Activated T-helper 9 cell treated with anti-CD3 and anti-CD28 coated beads, Interleukin-2, amount 50 U/mL, for 16 hours (primary cell): ENCODE results near the gene EIPR1.
"Not testable (repeated sequence)": the region's sequence is repeated elsewhere in the genome, so short reads cannot be mapped to it uniquely, and the experiment has no call there.

Experiments used
- DNase-seq: peaks from one replicate; pipeline ENCODE4 v3.0.0-alpha.2; 2020; ENCODE audit warnings: low read depth

The EIPR1 gene

GRCh38 chr2:3192920-3193319, 184.7 kb downstream of the EIPR1 start:
- no peak for DNase-seq

- no peak for DNase-seq
Measured at GRCh38 chr2:3192281-3192818, 185.3 kb downstream of the EIPR1 start.

DNA sequence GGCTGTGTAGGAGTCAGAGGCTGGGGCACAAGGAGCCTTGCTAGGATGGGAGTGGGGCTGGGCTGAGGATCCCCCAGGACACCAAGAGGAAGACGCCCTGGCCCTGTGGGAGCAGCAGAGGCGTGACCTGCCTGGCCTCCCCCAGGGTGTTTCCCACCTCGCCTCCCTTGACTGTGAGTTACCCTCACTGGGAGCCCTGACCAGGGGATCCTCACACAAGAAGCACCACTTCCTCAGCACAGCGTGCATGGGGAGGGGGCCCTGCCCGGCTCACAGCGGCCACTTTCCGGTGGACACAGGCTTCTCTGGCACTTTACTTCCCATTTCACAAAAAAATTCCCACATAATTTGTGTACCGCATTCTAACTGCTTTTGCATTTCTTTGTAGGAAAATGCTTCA, 187.7 kb downstream of the EIPR1 start:
- no peak for DNase-seq

GRCh38 chr2:3189076-3189591, 188.5 kb downstream of the EIPR1 start:
- no peak for DNase-seq

DNA sequence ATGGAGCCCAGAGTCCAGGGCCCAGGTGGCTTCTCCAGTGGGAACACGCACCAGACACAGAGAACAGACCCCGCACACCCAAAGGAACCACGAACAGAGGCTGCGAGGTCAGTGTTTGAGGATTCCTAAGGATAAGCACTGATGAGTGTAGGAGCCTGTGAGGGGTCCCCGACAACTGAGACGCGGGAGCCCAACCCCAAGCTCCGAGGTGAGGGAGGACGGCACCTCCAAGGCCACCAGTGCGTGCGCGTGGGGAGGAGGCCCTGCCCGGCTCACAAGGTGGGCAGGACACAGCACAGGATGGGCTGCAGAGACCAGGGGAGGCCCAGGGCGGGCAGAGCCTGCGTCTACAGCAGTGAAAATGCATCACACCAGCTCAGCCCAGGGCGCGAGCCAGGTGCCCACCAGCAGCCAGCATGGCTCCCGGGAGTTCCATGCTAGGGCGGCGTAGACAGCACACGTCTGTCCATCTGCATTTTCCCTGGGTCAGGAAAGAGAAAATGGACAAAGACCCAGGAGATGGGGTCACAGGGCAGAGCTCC, 189.1 kb downstream of the EIPR1 start:
- DNase-seq, result no peak

- DNase-seq, result no peak
Measured at GRCh38 chr2:3187467-3187866, 190.2 kb downstream of the EIPR1 start.

DNA sequence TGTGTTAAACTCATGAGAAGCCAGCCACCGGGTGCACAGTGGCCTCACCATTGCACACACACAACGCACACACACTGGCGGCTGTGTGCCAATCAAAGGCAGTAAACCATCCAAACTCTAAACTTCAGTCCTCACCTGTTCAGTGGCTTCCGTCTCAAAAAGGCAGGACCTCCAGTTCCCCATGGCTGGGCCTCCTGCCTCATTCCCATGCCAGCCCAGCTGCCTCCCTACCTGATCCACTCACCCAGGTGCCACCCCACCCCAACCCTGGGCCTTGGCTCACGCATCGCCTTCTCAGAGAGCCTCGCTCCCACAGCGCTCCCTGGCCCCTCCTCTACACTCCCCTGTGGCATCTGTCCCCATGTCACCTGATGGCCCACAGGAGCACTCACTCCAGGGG, 190.9 kb downstream of the EIPR1 start:
- DNase-seq, result no peak

GRCh38 chr2:3185910-3186309, 191.7 kb downstream of the EIPR1 start:
- no peak for DNase-seq

DNA sequence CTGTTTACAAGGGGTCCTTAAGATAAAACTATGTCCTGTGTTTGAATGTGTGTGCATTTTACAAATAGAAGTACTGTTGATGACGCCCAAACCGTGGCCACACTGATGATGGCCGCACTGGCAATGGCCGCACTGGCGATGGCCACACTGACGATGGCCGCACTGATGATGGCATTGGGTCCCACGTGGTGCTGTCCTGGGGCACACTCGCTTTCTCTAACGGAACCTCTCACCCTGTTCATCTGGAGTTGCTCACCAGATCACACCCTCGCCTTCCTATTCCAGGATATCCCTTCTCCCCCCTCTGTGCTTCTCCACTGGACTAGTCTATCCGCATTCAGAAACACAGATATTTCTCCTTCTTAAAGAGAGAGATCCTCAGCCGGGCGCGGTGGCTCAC, 192.4 kb downstream of the EIPR1 start:
- DNase-seq, result no peak

DNA sequence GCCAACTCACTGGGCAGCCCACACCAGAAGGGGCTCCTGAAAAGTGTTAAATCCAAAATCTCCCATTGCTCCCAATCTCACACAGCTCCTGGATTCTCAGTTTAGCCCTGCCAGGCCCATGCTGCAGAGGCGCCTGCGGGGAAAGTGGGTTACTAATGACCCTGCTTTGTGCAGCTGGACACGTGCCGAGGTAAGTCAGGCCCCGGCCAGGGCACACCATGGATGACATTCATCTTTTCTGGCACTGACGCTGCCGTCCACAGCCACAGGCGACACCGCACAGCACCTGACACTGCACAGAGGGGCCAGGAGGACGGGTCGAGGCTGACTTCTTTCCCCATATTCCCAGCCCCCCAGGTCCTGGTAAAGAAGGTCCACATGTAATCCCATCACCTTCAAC, 193.5 kb downstream of the EIPR1 start:
- DNase-seq, result no peak

DNA sequence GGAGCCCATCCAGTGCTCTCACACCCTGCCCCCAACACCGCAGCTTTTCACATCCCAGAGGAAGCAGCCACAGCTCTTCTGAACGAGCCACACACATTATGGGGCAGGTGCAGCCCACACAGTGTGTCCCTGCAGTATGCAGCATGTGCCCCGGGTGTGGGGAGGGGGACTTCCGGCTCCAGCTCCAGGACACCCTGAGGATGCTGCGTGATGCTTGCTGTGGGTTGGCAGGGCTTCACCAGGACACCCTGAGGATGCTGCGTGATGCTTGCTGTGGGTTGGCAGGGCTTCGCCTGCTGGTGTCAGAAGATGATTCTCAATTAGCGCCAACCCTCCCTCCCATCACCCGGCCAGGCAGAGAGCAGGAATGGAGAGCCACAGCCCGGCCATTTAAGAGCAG, 193.9 kb downstream of the EIPR1 start:
- DNase-seq, result no peak

- no peak for DNase-seq
Measured at GRCh38 chr2:3182848-3183247, 194.8 kb downstream of the EIPR1 start.

- no peak for DNase-seq
Measured at GRCh38 chr2:3181416-3182010, 196.1 kb downstream of the EIPR1 start.

DNA sequence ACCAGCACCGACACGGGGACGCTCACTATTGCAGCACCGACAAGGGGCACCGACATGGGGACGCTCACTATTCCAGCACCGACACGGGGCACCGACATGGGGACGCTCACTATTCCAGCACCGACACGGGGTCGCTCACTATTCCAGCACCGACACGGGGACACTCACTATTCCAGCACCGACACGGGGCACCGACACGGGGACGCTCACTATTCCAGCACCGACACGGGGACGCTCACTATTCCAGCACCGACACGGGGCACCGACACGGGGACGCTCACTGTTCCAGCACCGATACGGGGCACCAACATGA, 196.8 kb downstream of the EIPR1 start:
- not testable (repeated sequence) for DNase-seq

- no peak for DNase-seq
Measured at GRCh38 chr2:3180082-3180908, 197.3 kb downstream of the EIPR1 start.

DNA sequence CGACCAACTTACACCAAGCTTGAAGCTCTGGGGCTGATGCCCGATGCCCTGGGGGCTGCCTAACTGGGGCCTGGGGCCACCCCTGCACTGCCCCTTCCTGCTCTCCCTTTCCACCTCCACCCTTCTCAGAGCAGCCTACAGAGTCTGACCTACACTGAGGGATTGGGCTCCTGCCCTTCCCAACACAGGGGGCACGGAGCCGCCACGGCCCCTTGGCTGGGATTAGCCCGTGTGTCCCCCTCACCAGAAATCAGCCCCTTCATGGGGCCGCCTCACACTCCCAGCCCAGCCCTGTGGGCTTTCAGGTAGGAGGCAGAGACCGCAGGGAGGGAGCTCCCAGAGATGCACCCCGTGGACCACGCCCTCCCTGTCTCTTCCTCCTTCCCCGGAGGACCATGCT, 198.0 kb downstream of the EIPR1 start:
- DNase-seq, result no peak

DNA sequence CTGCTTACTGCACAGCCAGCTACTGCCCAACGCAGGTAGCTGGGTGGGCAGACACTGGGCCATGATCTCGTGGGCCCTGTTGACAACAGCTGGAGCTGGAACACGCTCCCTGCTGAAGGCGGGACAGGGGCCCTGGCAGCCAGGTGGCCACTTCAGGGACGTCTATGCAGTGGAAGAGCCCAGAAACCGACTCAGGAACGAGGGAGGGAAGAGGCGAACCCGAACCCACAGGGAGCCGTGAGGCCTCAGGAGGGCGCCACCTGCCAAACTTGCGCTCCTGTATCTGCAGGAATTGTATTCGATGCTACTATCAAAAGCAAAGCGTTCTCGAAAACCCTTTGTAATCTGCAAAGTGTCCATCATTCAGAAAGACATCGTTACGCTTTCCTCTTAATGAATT, 198.4 kb downstream of the EIPR1 start:
- no peak for DNase-seq

GRCh38 chr2:3178578-3179031, 199.0 kb downstream of the EIPR1 start:
- no peak for DNase-seq

GRCh38 chr2:3177891-3178577, 199.6 kb downstream of the EIPR1 start:
- no peak for DNase-seq

DNA sequence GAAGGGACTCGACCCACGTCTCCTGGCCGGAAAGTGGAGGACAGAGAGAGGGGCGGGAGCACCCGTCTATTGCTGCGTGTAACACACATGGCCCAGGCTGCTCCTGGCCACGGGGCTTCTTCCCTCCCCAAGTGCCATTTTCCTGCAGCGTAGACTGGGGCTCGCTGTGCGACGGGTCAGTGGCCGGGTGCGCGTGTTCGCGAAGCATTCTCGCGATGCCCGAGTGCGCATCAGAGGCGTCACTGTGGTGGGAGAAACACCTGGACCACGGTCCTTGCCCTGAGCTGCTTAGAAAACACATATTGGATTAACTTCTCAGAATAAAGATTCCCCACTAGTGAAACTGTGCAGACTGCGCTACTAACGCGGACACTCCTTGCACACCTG, 200.8 kb downstream of the EIPR1 start:
- no peak for DNase-seq

- no peak for DNase-seq
Measured at GRCh38 chr2:3176071-3176868, 201.3 kb downstream of the EIPR1 start.

GRCh38 chr2:3175568-3175955, 202.1 kb downstream of the EIPR1 start:
- DNase-seq, result no peak
